ENCODE data around the gene INHBB.
"Not testable (repeated sequence)": the region's sequence is repeated elsewhere in the genome, so short reads cannot be mapped to it uniquely, and the experiment has no call there.

The INHBB gene

GRCh38 chr2:120346026-120346666 lies at the start of gene INHBB:
Gene INHBB, plus strand, starts transcription at chr2:120346136. Its CDS starts 53 bp downstream, at chr2:120346189.
- no peak for DNase-seq

GRCh38 chr2:120298173-120298835 lies 47.6 kb upstream of the INHBB start:
- DNase-seq, result no peak

GRCh38 chr2:120299004-120299403 lies 46.9 kb upstream of the INHBB start:
- no peak for DNase-seq

- no peak for DNase-seq
These were observed 46.4 kb upstream of the INHBB start for GRCh38 chr2:120299561-120299960.

GRCh38 chr2:120300385-120300784 lies 45.6 kb upstream of the INHBB start:
- no peak for DNase-seq

GRCh38 chr2:120301284-120301683 lies 44.7 kb upstream of the INHBB start:
- DNase-seq, result no peak

- no peak for DNase-seq
These were observed 43.6 kb upstream of the INHBB start for GRCh38 chr2:120302301-120302700.

GRCh38 chr2:120303177-120303576 lies 42.8 kb upstream of the INHBB start:
- DNase-seq, result no peak

- DNase-seq, result peak in 1 of 2 experiments; percentile 21
These were observed 40.6 kb upstream of the INHBB start for GRCh38 chr2:120305296-120305695.

GRCh38 chr2:120305937-120306490 lies 39.9 kb upstream of the INHBB start:
- DNase-seq, result peak in 1 of 2 experiments; percentile 9

- no peak for DNase-seq
These were observed 38.5 kb upstream of the INHBB start for GRCh38 chr2:120307482-120307881.

- DNase-seq, result no peak
These were observed 37.7 kb upstream of the INHBB start for GRCh38 chr2:120308038-120308910.

- DNase-seq, result no peak
These were observed 35.8 kb upstream of the INHBB start for GRCh38 chr2:120310136-120310535.

GRCh38 chr2:120310841-120311240 lies 35.1 kb upstream of the INHBB start:
- not testable (repeated sequence) for DNase-seq

GRCh38 chr2:120312076-120312475 lies 33.9 kb upstream of the INHBB start:
- DNase-seq, result no peak

- peak; percentile 72 to 75 for DNase-seq
These were observed 32.9 kb upstream of the INHBB start for GRCh38 chr2:120312860-120313694.

- DNase-seq, result no peak
These were observed 32.0 kb upstream of the INHBB start for GRCh38 chr2:120313695-120314615.

- no peak for DNase-seq
These were observed 31.1 kb upstream of the INHBB start for GRCh38 chr2:120314690-120315366.

- DNase-seq, result no peak
These were observed 30.4 kb upstream of the INHBB start for GRCh38 chr2:120315367-120316033.

- DNase-seq, result no peak
These were observed 29.9 kb upstream of the INHBB start for GRCh38 chr2:120316071-120316470.
